ENCODE results near the gene AMY1C. TPM values are rescaled to one million over a fixed set of nuclear protein-coding genes. Genes with fewer than 3 reads are reported as not detected.

Gene AMY1C
- total and polyA plus RNA-seq, 2 experiments from 2014 or later, result not detected

GRCh38 chr1:103761896-103762295 lies 12.2 kb downstream of the AMY1C start:
- no peaks in the 10 kb centered on the region for H3K27me3 ChIP-seq (ENCODE audit: insufficient read depth)
- H3F3A ChIP-seq (replicated peaks; ENCODE audit: low read depth), result no peaks in the 10 kb centered on the region
- H4K20me1 ChIP-seq (replicated peaks; ENCODE audit: insufficient read depth), result no peaks in the 10 kb centered on the region
- H3K27ac ChIP-seq (ENCODE audit: low read depth), result no peak overlapping the region
- TF ChIP-seq JUNB (IDR thresholded peaks at IDR 0.05; ENCODE audit: unreplicated experiment) (no peak), CREB1 (CRISPR knock-in tag; IDR thresholded peaks at IDR 0.05; ENCODE audit: low read depth) (no peak), ETS1 (IDR thresholded peaks at IDR 0.05) (no peak), POLR2AphosphoS5 (IDR thresholded peaks at IDR 0.05; ENCODE audit: low read depth) (no peak), ZNF331 (CRISPR knock-in tag; IDR thresholded peaks at IDR 0.05; ENCODE audit: low read depth) (no peak), STAT1 (IDR thresholded peaks at IDR 0.05; ENCODE audit: unreplicated experiment) (no peak), CTCF (conservative IDR thresholded peaks at IDR 0.05; ENCODE audit: low read depth in 2 of 2) (no peak), REST (IDR thresholded peaks at IDR 0.05; ENCODE audit: unreplicated experiment) (no peak), EZH2phosphoT487 (IDR thresholded peaks at IDR 0.05; ENCODE audit: unreplicated experiment) (no peak), NANOG (IDR thresholded peaks at IDR 0.05; ENCODE audit: borderline replicate concordance) (no peak), ZNF462 (CRISPR knock-in tag; IDR thresholded peaks at IDR 0.05) (no peak), ZNF114 (CRISPR knock-in tag; IDR thresholded peaks at IDR 0.05) (no peak), EZH2 (IDR thresholded peaks at IDR 0.05; ENCODE audit: low read depth, unreplicated experiment) (no peak)
- DNase-seq (ENCODE audit: low spot score) (no peak), ATAC-seq (no peak)
- H3K36me3 ChIP-seq (ENCODE audit: insufficient read depth), result no peaks in the 10 kb centered on the region
- H3K4me3 ChIP-seq, result no peak overlapping the region
- no peak overlapping the region for H3K27ac Mint-ChIP-seq
- peaks cover 6% of the 10 kb centered on the region; the same call in 1 of the 3 replicates for H3K9me3 Mint-ChIP-seq
- H3K4me1 ChIP-seq (ENCODE audit: insufficient read depth), result no peaks in the 10 kb centered on the region
- H3K4me2 ChIP-seq, result no peak overlapping the region
- H3K36me3 Mint-ChIP-seq (ENCODE audit: low read depth), result no peaks in the 10 kb centered on the region
- no peaks in the 10 kb centered on the region for H3K9me2 ChIP-seq (ENCODE audit: insufficient read depth)
- H2AFZ ChIP-seq, result no peak overlapping the region
- H3K4me3 Mint-ChIP-seq, result no peak overlapping the region
- H3K4me1 Mint-ChIP-seq, result no peaks in the 10 kb centered on the region
- H3K79me2 ChIP-seq (replicated peaks; ENCODE audit: insufficient read depth), result no peaks in the 10 kb centered on the region
- H3K27me3 Mint-ChIP-seq (ENCODE audit: insufficient read depth, low read depth, poor library complexity), result no peaks in the 10 kb centered on the region
